Dendritic cell treated with granulocyte-macrophage colony-stimulating factor and Interleukin-4, amounts not matched to agents 40 ng/mL and 50 ng/mL, for 4 days (primary cell): ENCODE data around the gene CCDC97.

Experiments used
- H3K27ac Mint-ChIP-seq: one replicate; pipeline ENCODE4 v1.8.0; 2022; ENCODE audit warnings: mild to moderate bottlenecking, mixed read lengths
- H3K27me3 Mint-ChIP-seq: one replicate; pipeline ENCODE4 v1.8.0; 2022; ENCODE audit warnings: mild to moderate bottlenecking, mixed read lengths
- H3K36me3 Mint-ChIP-seq: one replicate; pipeline ENCODE4 v1.8.0; 2022; ENCODE audit warnings: low read depth, mixed read lengths
- H3K4me1 Mint-ChIP-seq: one replicate; pipeline ENCODE4 v1.8.0; 2022; ENCODE audit warnings: low read depth, mixed read lengths
- H3K4me3 Mint-ChIP-seq: one replicate; pipeline ENCODE4 v1.8.0; 2022; ENCODE audit warnings: mild to moderate bottlenecking, moderate library complexity, mixed read lengths
- H3K9me3 Mint-ChIP-seq: one replicate; pipeline ENCODE4 v1.8.0; 2022; ENCODE audit warnings: mixed read lengths
- intact Hi-C: fragments of 100-400 bp; cut with micrococcal nuclease; formaldehyde crosslinking; loops from one replicate; pipeline ENCODE4 v1.15.0; 2022

CCDC97 gene

DNA sequence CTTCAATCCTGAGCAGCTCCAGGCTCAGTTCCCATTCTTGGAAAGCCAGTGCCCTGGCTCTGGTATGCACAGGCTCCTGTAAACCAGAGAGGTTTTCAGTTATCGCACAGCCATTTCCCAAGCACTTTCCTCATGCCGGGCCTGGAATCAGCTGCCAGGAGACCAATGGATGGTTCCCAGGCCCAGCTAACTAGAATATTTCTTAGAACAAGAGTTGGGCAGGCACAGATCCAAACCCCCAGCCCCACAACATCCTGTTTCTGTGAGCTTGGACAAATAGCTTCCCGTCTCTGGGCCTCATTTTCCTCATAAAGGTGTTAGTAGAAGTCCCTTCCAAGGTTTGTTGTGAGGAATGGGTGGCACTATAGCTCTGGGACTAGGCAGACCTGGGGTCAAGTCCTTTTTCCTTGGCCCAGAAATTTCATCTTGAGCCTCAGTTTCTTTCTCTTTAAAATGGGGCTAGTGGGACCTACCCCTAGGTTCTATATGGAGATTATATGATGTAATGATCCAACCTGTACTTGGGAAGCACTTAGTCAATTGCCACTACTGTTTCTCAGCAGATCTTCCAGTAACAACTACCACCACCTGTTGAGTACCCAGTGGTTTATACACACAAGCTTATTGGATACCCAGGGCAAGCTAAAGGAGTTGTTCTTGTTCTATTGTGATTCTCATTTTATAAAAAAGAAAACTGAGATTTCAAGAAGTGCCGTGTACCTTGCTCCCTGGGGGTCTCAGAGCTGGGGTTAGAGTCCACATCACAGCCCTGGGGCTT, 5.1 kb upstream of the CCDC97 start:
- Mint-ChIP-seq H3K9me3 (no peaks in the 10 kb centered on the region), H3K4me1 (peaks cover 76% of the 10 kb centered on the region), H3K4me3 (no peak overlapping the region)

DNA sequence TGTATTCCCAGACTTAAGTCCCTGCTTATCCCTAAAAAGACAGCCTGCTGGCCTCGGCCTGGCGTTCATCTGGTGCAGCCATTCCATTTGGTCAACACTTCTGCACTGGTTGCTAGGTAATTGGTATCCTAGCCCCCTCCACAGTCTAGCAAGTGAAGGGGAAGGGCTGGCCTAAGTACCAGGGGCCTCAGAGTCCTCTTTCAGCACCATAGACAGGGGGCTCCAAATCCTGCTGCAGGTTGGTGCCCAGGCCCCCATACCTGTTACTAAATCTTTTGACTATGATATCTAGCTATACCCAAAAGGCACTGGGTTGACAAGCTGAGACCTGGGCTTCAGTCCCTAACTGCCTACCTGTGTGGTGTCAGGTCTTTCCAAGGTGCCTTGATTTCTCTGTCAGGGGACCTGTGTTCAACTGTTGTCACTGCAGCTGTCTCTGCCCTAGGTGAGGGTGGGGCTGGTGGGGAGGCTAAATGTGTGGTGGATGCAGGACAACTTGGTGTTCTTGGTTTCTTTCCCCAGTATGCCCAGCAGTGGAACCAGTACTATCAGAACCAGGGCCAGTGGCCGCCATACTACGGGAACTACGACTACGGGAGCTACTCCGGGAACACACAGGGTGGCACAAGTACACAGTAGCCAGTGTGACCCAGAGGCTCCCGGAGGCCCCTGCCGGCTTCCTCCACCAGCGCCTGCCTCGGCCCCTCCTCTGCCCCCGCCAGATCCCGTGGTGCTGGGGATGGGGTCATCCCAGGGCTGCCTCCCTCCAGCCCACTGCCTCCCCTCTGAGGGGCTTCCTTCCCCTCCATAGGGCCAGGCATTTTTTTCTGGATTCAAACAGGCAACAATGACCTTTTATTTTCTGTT, 3.8 kb upstream of the CCDC97 start:
- no peaks in the 10 kb centered on the region for H3K27me3 Mint-ChIP-seq
- peak overlapping the region; percentile 98 for H3K27ac Mint-ChIP-seq
- H3K36me3 Mint-ChIP-seq = peaks cover 82% of the 10 kb centered on the region
- no peak overlapping the region for H3K4me3 Mint-ChIP-seq
- intact Hi-C loops = loop anchor here (5.0 kb wide), 1 partner anchor 149 kb away; no protein-coding TSS in a partner anchor
- H3K4me1 Mint-ChIP-seq = peaks cover 77% of the 10 kb centered on the region
- H3K9me3 Mint-ChIP-seq = no peaks in the 10 kb centered on the region

More for the DNA sequence above, 5.1 kb upstream of the CCDC97 start:
- Mint-ChIP-seq H3K36me3 (peaks cover 85% of the 10 kb centered on the region), H3K27me3 (no peaks in the 10 kb centered on the region), H3K27ac (peak overlapping the region; percentile 35)
- intact Hi-C loops = loop anchor here (5.0 kb wide), 1 partner anchor 148 kb away; no protein-coding TSS in a partner anchor

DNA sequence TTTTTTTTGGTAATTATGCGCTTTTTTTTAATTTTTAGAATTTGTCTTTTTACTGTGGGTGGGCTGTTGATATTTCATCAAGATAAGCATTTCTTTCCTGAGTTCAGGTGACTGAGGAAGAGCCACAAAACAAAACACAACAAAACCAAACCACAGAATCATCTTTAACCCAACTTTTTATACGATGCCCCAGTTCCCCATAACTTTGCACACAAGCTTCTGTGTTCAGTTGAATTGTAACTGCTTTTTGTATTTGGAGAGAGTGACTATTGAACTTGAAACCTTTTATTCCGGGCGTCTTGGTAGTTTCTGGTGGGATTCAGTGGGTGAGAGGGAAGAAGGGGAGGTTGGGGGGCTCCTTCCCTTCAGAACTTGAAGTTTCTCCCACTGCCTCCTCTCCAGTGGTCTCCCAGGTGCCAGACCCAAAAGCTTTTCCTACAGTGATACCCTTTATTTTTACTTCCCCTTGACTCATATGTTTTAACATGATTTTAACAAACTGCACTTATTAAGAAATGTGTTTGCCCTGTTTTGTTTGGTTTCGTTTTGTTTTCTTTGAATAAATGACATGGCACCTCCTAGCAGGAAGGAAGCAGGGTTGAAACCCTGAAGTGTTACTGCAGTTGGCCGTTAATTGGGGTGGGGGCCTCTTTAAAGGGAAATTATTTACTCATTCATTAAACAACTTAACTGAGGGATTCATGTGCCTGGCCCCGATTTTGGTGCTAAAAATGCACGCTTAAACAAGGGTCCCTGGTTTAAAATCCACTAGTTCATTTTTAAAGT, 2.7 kb upstream of the CCDC97 start:
- peak overlapping the region; percentile 98 for H3K27ac Mint-ChIP-seq
- H3K9me3 Mint-ChIP-seq = no peaks in the 10 kb centered on the region
- peaks cover 80% of the 10 kb centered on the region for H3K36me3 Mint-ChIP-seq
- H3K4me1 Mint-ChIP-seq = peaks cover 77% of the 10 kb centered on the region
- no peaks in the 10 kb centered on the region for H3K27me3 Mint-ChIP-seq
- H3K4me3 Mint-ChIP-seq = no peak overlapping the region
- intact Hi-C loops = loop anchor here (5.0 kb wide), 1 partner anchor 150 kb away; no protein-coding TSS in a partner anchor

DNA sequence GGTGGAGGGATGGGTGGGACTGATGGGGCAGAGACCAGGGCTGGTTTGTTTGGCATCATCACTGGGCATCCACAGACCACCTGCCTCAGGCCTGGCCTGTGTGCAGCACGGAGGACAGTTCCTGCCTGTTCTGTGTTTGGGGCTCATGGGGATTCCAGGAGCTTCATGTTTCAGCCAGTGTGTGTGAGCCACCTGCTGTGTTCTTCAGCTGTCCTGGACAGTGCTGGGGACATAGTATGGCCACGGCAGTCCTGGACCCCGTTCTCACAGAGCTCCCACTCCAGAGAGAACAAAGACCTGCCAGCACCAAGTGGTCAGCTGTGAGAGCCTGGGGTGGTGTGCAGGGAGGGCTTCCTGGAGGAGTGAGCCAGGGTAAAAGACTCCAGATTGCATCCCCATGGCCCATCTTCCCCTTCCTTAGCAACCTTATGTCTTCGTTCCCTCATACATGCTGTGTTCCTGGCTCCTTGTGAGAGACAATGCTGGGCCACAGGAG, 2.0 kb upstream of the CCDC97 start:
- peaks cover 77% of the 10 kb centered on the region for H3K4me1 Mint-ChIP-seq
- H3K9me3 Mint-ChIP-seq = no peaks in the 10 kb centered on the region
- no peaks in the 10 kb centered on the region for H3K27me3 Mint-ChIP-seq
- H3K36me3 Mint-ChIP-seq = peaks cover 80% of the 10 kb centered on the region
- peak overlapping the region; percentile 98 for H3K27ac Mint-ChIP-seq
- intact Hi-C loops = loop anchor here (1.0 to 5.0 kb wide), 4 partner anchors 10 to 151 kb away; no protein-coding TSS in a partner anchor
- H3K4me3 Mint-ChIP-seq = no peak overlapping the region

- H3K4me3 Mint-ChIP-seq = peak overlapping the region; percentile 92
- peak overlapping the region; percentile 98 for H3K27ac Mint-ChIP-seq
- H3K36me3 Mint-ChIP-seq = peaks cover 80% of the 10 kb centered on the region
- no peaks in the 10 kb centered on the region for H3K9me3 Mint-ChIP-seq
- H3K27me3 Mint-ChIP-seq = no peaks in the 10 kb centered on the region
- H3K4me1 Mint-ChIP-seq = peaks cover 81% of the 10 kb centered on the region
- intact Hi-C loops = loop anchor here (1.0 to 5.0 kb wide), 4 partner anchors 10 to 151 kb away; no protein-coding TSS in a partner anchor
These were observed 1.4 kb upstream of the CCDC97 start for GRCh38 chr19:41308450-41309179.

DNA sequence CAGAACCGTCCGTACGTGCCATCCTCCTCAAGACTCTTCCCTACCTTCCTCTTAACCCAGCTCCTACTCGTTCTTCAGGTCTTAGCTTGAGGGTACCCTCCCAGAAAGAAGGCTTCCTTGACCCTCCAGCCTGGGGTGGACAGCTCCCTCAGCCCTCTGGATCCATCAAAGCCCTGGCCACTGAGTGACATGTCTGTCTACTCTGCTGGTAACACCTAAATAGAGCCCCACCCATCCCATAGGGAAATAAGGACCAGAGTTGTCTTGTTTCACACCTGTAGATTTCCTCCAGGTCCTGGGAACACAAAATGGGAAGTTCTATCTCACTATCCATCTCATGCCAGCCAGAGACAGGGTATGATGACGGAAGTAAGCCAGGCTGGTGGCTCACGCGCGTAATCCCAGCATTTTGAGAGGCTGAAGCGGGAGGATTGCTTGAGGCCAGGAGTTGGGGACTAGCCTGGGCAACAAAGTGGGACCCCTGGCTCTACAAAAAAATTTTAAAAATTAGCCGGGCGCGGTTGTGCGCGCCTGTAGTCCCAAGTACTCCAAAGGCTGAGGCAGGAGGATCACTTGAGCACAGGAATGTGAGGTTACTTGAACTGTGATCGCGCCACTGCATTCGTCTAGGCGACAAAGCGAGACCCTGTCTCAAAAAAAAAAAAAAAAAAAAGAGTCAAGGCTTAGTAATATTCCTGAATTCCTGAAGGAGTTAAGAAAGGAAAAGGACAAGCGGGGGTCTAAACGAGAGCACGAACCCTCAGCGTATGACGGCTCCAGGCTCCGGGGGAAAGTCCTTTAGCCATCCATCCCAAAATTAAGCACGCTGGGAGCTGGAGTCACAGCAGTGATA, 566 bp upstream of the CCDC97 start:
- H3K36me3 Mint-ChIP-seq = peaks cover 80% of the 10 kb centered on the region
- H3K4me3 Mint-ChIP-seq = peak overlapping the region; percentile 92
- peaks cover 78% of the 10 kb centered on the region for H3K4me1 Mint-ChIP-seq
- intact Hi-C loops = loop anchor here (2.0 to 5.0 kb wide), 3 partner anchors 43 to 152 kb away; partner anchors contain the start of gene TGFB1
- H3K27me3 Mint-ChIP-seq = no peaks in the 10 kb centered on the region
- H3K27ac Mint-ChIP-seq = peak overlapping the region; percentile 98
- H3K9me3 Mint-ChIP-seq = no peaks in the 10 kb centered on the region

GRCh38 chr19:41311072-41311471, 1.1 kb downstream of the CCDC97 start:
- H3K36me3 Mint-ChIP-seq = peaks cover 71% of the 10 kb centered on the region
- peak overlapping the region; percentile 98 for H3K27ac Mint-ChIP-seq
- no peaks in the 10 kb centered on the region for H3K9me3 Mint-ChIP-seq
- H3K4me3 Mint-ChIP-seq = peak overlapping the region; percentile 92
- H3K4me1 Mint-ChIP-seq = peaks cover 69% of the 10 kb centered on the region
- no peaks in the 10 kb centered on the region for H3K27me3 Mint-ChIP-seq
- intact Hi-C loops = loop anchor here (5.0 kb wide), 1 partner anchor 41 kb away; the partner anchor contains the start of gene TGFB1

GRCh38 chr19:41311613-41312012, 1.6 kb downstream of the CCDC97 start:
- intact Hi-C loops = loop anchor here (5.0 kb wide), 1 partner anchor 41 kb away; the partner anchor contains the start of gene TGFB1
- Mint-ChIP-seq H3K4me3 (peak overlapping the region; percentile 92), H3K27ac (peak overlapping the region; percentile 35), H3K9me3 (no peaks in the 10 kb centered on the region), H3K4me1 (peaks cover 69% of the 10 kb centered on the region), H3K27me3 (no peaks in the 10 kb centered on the region), H3K36me3 (peaks cover 71% of the 10 kb centered on the region)

DNA sequence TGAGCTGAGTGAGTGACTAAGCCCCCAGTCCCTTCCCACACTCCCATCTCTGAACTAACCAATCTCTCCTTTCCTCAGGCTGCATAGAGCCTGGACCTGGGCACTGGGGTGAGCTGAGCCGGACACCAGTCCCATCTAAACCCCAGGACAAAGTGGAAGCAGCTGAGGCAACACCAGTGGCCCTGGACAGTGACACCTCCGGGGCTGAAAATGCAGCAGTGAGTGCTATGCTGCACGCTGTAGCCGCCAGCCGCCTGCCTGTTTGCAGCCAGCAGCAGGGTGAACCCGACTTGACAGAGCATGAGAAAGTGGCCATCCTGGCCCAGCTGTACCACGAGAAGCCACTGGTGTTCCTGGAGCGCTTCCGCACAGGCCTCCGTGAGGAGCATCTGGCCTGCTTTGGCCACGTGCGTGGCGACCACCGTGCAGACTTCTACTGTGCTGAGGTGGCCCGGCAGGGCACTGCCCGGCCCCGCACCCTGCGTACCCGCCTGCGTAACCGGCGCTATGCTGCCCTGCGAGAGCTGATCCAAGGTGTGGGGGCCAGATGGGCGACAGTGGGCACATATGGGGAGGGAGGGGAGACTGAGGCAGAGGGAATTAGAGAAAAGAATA, 6.4 kb downstream of the CCDC97 start:
- H3K4me1 Mint-ChIP-seq = peaks cover 48% of the 10 kb centered on the region
- intact Hi-C loops = no loop called here
- no peaks in the 10 kb centered on the region for H3K27me3 Mint-ChIP-seq
- H3K36me3 Mint-ChIP-seq = peaks cover 91% of the 10 kb centered on the region
- peak overlapping the region; percentile 28 for H3K27ac Mint-ChIP-seq
- H3K4me3 Mint-ChIP-seq = no peak overlapping the region
- no peaks in the 10 kb centered on the region for H3K9me3 Mint-ChIP-seq

GRCh38 chr19:41318696-41319499, 8.9 kb downstream of the CCDC97 start:
- Mint-ChIP-seq H3K27ac (no peak overlapping the region), H3K4me3 (no peak overlapping the region), H3K4me1 (peaks cover 49% of the 10 kb centered on the region), H3K27me3 (no peaks in the 10 kb centered on the region), H3K36me3 (peaks cover 91% of the 10 kb centered on the region), H3K9me3 (no peaks in the 10 kb centered on the region)
- intact Hi-C loops = no loop called here
